NCI-H2196 (cell line): ENCODE measurements around the gene TNNT2.
A peak's percentile ranks its signal among the peaks of the same experiment; 100 is the strongest.

ENCODE experiments used
- DNase-seq: peaks from one replicate; lab custom pipeline; 2025; ENCODE audit not compliant: unreplicated experiment; lab: John Stamatoyannopoulos, UW

TNNT2 gene

DNA sequence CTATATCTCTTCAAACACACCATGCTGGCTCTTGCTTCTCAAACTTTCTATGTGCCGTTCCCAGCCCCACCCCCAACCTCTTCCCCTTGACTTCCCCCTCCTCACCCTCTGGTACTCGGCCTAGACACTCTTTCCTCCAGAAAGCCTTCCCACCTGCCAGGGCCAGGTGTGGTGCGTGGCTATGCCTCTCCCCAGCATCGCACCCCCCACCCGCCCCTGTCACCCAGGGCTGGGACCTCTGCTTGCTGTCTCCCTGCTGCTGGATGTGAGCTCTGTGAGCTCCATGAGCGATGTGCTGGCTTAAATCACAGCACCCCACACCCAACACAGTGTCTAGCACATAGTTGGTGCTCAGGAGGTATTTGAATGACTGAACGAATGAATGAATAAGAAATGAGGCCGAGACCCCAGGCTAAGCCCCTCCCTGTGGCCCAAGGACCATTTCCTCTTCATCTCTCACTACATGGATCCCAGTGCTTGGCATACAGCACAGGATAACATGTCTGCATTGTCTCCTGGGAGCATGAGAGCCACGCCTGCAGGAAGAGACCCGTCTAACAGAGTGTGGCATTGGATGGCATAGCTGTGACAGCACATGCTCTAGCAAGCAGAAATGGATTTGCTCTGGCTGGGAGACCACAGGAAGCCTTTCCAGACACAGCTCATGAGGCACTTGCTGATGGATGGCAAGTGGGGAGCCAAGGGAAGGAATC is 19.7 kb downstream of the TNNT2 start:
- DNase-seq: no peak

DNA sequence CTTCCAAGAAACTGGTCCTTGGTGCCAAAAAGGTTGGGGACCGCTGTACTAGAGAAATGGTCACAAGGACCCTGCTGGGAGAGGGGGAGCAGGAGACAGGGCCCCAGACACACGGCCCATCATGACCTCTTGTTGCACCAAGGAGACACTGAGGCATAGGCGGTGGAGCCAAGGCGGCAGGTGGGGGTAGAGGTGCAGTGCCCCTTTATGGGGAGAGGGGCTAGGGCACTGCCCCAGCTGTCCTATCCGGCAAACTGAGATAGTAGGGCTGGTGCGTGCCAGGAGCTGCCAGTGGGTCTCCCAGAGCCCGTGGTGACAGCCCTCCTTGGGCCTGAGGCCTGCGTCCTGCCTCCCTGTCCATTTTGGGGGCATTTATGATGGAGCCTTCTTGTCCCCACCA is 20.3 kb downstream of the TNNT2 start:
- DNase-seq: no peak

DNA sequence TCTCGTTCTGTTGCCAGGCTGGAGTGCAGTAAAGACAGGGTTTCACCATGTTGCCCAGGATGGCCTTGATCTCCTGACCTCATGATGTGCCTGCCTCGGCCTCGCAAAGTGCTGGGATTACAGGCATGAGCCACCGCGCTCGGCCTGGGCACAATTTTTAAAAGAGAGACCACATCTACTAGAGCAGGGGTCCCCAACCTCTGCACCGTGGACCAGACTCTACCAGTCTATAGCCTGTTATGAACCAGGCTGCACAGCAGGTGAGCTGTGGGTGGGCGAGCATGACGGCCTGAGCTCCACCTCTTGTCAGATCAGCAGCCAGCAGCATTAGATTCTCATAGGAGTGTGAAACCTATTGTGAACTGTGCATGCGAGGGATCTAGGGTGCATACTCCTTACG is 20.8 kb downstream of the TNNT2 start:
- no peak for DNase-seq

DNA sequence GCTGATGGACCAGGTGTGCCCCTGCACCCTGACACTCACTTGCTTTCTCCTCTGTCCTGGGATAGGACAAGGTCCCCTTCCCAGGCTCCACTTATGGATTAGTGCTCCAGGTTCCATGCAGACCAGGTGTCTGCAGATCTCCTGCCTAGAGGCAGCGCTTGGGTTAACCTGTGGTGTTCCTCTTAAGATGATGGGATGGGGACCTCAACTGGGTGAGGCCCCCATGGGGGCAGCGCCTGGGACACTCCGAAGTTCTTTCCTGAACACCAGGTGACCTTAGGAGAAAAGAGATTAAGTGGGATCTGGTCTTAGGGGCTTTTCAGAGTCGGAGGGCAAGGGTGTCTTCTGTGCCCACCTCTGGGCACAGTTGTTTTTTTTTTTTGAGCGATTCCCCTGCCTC is 21.2 kb downstream of the TNNT2 start:
- no peak for DNase-seq

DNA sequence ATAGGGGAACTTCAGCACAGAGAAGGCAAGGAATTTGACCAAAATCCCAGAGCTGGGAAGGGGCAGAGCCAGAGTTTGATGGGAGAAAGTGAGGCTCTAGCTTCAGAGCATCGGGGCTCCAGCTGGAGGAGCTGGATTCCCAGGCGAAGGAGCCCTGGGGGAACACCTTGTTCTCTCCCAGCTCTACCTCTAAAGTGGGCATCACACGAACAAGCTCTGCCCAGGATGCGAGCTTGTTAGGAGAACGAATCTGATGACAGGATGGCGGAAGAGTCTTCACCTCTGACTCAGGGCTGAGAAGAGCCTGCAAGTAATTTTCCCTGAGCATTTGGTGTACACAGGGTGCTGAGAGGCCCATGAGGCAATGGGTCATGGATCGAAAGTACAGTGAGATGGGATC is 22.0 kb downstream of the TNNT2 start:
- no peak for DNase-seq

DNA sequence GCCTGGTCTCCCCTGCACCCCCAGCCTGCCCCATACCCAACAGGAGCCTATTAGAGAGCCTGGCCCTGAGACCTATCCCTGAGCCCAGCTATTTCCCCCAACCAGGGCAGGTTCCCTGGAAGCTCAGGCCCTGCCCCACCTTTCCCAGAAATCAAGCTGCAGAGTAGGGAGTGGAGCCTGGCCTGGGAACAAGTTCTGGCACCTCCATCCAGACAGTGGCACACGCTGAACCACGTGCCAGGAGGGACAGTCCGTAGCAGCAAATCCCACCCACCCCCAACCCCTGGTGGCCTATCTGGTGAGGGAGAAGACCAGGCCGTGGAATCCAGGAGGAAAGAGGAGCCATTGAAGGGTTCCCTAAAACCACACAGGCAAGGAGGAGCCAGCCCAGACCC is 22.6 kb downstream of the TNNT2 start:
- DNase-seq: no peak

DNA sequence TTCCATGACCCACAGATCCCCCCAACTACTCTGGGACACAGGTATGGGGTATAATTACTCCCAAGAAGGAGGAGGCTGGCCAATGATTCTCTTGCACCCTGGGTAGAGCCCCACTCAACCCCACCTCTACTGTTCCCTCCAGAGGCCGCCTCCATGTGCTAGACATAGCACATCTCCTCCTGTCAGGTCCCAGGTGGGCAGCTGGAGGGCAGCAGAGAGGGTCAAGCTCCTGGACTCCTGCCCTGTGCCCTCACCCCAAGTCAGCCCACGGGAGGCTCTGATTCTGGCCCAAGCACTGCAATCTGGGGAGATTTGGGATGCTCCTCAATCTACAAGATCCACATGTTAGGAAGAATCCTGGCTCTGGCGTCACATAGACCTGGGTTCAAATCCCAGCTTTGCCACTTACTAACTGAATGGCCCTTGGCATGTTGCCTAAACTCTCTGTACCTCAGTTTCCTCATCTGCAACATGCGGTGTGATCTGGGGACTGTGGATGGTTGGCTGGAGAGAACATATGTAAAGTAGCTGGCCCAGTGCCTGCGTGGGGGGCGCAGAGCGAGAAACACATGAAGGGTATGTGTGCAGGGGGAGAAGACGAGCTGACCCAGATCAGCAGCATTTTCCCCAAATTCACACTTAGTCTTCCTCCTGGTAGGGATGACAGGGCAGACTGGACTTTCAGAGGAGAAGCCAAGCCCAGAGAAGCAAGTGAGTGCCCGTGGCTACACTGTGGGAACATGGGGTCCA is 23.2 kb downstream of the TNNT2 start:
- no peak for DNase-seq

DNA sequence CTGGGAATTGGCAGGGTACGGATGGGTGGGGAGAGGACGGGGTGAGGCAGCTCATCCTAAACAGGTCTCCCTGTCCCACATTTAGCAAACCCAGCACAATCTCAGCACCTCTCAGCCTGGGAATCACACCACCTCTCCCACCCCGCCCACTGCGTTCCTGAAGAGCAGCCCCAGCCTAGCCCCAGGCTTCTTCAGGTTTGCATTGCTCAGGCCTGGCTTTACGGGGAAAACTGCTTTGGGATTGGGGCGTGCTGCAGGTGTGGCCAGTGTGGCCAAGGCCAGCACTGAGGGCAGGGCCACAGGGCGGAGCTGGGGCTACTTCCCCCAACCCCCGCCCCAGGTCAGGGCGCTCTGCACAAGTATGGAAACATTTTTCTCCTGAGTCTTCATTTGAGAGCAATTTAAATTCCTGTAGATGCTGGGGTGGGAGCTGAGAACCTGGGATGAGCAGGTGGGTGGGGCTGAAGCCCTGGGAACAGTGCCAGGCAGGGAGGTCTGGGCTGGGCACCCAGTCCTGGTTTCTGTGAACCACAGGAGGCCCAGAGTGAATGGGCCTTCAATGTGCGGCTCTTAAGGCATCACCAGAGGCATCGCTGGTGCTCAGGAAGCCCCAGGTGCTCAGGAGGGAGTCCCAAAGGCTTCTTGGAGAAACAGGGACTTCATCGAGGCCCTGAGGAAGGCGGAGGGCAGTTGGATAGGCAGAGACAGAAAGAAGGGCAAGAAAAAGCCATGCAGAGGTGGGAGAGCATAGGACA is 24.1 kb downstream of the TNNT2 start:
- no peak for DNase-seq

DNA sequence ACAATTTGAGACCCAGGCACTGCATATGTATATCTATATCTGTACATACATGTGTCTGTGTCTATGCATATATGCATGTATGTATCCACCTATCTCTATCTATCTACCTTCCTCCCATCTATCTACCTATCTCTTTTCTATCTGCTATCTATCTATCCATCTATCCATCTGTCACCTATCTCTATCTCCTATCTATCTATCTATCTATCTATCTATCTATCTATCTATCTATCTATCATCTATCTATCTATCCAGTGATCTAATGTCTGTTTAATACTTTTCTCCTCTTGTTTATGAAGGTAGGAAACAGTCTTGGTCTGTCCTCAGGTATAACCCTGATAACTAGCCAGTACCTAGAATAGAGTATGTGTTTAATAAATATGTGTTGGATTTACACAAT is 25.9 kb downstream of the TNNT2 start:
- DNase-seq: no peak

DNA sequence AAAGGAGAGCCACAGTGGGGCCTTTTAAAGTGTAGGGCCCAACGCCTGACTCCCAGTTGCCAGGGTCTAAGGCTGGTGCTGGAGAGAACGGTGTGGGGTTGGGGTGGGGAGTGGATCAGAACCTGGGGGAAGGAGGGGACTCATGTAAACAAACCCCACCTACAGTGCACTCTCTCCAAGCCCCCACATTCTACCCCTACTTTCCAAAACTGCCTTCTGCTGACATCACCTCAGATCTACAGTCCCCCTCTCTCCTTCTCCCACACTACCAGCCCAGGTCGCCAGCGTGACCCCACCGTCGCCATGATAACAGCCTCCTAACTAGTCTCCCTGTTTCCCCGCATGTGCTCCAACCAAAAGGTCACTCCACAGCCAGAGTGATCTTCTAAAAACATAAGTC is 26.6 kb downstream of the TNNT2 start:
- no peak for DNase-seq

DNA sequence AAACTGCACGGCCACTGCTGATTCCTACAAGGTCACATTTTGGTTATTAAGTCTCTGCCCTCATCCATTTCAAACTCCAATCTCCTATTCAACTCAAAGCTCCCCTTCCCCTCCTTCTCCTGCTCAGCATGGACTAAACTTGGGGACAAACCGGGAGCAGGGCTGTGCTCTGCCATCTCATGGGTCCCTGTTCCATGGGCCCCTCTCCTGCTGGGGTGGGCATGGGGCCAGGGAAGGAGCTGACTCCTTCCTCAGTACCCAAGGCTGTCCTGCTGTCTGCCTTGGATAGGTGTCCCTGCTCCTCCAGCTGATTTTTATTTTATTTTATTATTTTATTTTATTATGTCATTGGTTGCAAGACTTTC is 27.1 kb downstream of the TNNT2 start:
- DNase-seq: no peak

DNA sequence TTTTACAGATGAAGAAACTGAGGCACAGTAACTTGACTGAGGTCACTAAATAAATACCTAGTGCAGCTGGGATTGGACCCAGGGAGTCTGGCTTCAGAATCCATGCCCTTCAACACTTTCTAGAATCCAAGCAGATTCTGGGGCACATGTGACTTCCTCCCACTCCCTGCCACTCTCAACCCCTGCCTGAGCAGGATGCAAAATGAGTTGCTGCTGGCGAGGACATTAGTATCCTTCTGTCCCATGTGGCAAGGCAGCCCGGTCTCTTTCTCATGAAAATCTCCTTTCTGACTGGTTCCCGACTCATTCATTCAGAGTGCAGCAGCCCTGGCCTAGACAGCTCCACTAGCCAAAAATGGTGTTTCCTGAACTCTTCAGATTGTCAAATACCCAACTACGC is 28.4 kb downstream of the TNNT2 start:
- no peak for DNase-seq

DNA sequence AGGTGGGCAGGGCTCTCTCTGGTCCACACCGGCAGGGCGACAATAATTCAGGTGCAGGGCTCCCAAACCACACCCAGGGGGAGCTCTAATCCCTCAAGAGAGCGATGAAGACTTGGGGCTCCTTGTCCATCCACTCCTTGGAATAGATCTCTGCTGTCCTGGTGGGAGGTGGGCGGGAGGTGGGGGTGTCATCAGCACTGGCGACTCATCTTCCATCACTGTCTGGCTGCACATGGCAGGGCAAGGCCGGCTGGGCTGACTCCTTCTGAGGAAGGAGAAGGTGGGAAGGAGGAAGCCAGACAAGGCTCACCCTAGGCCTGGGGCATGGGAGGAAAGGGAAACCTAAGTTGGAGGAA is 29.3 kb downstream of the TNNT2 start:
- peak; percentile 56 for DNase-seq

DNA sequence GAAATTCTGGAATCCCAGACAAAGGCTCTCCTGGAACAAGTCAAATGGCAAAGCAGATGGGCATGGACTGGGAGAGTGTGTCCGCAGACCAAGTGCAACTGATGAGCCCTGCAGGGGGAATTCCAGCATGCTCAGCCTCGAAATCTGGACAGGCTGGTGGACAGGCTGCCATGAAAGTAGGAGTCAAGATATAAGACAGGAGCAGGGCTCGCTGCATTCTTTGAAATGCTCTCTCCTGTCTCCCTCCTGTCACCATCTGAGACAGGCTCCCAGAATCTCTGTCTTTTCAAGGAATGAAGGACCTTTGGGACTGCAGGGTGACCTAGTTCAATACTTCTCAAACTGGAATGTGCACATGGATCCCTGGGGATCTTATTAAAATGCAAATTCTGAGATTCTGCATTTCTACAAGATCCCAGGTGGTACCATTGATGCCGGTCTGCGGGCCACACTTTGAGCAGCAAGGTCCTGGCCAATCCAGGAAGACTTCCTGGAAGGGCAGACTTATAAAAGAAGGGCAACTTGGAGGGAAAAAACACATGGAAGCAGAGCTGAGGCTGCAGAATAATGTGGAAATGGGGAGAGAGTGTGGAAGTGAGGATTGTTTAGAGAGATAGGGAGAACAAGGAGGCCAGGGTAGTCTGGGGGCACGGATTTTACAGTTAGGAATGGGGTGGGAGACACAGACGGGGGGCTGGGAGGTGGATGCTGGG is 29.8 kb downstream of the TNNT2 start:
- no peak for DNase-seq

DNA sequence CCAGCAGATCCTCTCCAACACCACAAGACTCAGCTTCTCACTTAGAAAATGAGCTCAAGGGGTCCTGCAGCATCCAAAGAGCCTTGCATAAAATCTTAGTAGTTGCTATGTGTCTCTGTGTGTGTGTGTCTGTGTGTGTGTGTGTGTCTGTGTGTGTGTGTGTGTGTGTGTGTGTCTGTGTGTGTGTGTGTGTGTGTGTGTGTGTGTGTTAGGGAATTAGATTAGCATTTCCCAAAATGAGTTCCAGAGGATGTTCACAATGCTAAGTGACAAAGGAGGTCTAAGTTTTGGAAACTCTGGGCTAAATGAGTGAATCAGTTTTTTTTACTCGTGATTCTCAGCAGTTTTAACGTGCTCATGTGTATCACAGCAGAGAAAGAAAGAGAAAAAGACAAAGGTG is 30.5 kb downstream of the TNNT2 start:
- no peak for DNase-seq

DNA sequence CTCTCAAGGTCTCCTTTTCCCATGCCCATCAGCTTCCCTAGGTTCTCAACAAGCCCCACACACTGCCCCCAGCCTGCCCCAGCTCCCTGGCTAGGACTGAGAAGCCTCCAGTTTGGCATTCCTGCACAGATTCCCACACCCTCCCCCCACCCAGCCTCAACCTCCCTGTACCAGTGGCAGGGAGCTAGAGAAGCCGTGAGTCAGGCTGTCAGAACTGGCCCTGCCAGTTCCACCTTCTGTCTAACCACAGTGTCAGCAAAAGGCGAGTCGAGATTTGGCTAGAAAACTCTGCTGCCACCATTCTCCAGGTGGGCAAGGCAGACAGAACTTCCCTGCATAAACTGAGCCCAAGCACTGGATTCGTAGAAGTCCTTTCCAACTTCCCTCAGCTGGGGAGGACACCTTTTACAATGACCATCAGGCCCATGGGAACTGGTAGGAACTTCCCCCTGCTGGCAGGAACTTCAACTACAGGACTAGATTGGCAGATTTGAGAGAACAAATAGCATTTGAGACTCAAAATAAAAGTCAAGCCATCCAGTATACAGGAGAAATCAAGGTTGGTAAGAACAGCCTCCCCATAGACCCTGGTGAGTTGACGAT is 31.0 kb downstream of the TNNT2 start:
- peak; percentile 61 for DNase-seq

DNA sequence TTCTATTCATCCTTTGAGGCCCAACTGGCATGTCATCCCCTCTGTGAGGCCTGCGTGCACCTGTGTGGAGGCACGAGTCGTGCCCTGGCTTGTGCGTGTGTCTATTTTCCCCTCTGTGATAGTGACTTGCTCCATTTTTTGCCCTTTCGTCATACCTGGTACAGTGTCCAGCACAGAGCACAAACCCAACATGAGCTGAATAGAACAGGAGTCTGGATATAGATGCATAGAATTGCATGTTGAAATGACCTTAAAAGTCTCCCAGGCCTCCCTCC is 32.5 kb downstream of the TNNT2 start:
- no peak for DNase-seq

DNA sequence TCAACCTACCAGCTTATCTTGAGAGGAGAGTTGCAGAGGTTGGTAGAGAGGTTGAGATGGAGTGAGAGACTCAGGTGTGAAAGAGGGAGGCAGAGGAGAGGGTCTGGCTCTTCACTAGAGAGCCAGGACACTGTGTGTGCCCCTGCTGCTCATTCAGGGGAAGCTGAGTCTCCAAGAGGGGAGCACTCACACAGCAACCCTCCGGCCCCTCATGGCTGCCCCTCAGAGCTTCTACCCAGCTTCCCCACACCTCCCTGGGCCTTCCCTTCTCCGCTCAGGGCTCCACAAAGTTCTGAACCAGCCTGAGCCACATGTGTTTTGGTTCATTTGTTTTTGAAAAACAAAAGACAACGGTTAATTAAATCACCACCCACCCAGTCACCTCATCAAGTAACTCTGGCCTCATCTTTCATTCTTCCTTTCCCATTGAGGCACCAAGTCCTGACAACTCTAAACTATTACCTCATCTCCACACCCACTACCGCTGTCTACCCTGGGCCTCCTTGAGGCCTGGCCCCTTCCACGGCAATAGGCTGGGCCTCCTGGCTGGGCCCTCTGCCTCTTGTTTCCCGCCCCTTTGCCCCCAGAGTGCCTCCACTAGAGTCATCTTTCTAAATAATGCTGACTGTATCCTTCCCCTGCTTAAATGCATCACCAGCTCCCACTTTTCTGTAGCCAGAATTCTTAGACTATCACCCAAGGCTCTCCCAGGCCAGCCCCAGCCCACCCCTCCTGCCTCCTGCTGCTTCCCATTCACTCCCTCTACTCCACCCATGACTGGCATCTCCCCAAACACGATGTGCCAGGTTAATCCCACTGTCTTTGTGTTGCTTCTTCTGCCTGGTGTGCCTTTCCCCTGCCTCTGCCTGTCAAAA is 33.0 kb downstream of the TNNT2 start:
- no peak for DNase-seq

DNA sequence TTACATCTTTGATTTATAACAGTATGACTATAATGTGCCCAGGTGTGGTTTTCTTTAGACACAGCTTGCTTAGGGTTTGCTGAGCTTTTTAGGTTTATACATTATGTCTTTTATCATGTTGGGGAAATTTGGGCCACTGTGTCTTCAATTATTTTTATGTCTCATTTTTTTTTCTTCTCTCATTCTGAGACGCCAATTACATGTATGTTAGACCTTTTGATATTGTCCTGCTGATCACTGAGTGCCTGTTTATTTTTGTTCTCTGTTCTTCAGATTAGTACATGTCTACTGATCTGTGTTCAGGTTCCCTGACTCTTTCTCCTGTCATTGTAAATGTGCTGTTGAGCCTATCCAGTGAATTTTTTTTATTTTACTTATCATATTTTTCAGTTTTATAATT is 36.1 kb downstream of the TNNT2 start:
- no peak for DNase-seq

DNA sequence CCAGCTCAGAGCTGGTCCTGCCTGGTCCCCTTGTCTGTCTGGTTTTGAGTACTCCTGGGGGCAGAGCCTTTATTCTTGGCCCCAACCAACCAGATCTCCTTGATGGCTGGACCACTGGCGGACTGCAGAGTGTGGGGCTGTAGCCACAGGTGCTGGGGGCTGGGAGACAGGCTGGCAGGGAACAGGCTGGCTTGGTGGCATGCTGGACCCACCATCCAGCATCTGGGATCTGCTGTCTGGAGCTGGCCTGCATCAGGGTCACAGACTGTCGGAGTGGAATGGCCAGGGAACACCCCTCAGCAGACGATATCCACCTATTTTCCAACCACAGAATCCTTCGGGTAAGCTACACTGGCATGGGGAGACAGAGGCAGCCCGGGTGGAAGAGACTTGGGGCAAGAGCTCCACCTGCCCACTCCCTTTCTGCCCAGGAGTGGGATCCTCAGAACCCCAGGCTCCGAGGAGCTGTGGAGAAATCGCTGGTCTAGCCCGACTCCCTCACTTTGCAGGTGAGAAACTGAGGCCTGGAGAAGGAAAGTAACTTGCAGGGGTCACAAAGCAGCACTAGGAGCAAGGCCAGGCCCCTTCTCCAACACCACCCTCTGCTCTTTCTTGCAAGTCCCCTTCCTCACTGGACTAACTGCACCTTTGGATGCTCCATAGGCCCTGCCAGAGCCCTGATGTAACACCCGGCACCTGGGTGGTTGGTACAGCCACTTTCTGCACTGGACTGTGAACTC is 40.6 kb downstream of the TNNT2 start:
- no peak for DNase-seq
